GM18858 (cell line): Measurements from ENCODE around the gene MYO7A.

ENCODE experiments used
- ATAC-seq: cut with Tn5 transposase; IDR thresholded peaks from one replicate; pipeline ENCODE4 v1.9.1; 2021; ENCODE audit not compliant: unreplicated experiment

Gene MYO7A

GRCh38 chr11:77182542-77183430 is 54.7 kb downstream of the MYO7A start:
- no peak for ATAC-seq

- ATAC-seq: no peak
Observed at GRCh38 chr11:77183431-77183984, 55.5 kb downstream of the MYO7A start.

GRCh38 chr11:77184136-77184860 is 56.3 kb downstream of the MYO7A start:
- ATAC-seq: no peak

DNA sequence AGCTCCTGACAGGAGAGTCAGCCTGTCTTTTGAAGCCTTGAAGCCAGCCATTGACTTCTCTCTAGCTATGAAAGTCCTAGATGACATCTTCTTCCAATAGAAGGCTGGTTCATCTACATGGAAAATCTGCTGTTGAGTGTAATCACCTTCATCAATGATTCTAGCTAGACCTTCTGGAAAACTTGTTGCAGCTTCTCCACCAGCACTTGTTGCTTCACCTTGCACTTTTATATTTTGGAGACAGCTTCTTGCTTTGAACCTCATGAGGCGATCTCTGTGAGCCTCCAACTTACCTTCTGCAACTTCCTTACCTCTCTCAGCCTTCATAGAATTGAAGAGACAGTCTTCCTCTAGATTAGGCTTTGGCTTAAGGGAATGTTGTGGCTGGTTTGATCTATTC is 58.3 kb downstream of the MYO7A start:
- no peak for ATAC-seq

DNA sequence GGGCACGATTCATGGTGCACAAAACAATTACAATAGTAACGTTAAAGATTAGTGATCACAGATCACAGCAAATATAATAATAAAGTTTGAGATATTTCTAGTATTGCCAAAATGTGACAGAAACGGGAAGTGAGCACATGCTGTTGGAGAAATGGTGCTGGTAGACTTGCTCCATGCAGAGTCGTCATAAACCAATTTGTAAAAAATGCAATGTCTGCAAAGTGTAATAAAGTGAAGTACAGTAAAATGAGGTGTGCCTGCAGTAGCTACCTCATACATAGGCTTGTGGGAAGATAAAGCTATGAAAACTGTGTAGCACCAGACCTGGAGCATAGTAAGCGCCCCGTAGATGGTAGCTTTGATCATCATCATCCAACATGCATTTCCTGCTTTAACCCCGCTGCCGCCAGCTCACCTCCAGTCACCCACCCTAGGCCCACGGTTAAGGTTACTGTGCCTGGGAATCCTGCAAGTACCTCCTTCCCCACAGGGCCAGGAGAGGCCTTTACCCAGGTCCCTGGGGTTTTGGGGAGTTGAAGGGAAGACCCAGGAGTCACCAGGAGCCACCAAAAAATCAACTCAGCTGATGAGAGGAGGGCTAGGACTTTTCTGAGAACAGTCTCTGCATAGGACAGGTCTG is 59.2 kb downstream of the MYO7A start:
- no peak for ATAC-seq

DNA sequence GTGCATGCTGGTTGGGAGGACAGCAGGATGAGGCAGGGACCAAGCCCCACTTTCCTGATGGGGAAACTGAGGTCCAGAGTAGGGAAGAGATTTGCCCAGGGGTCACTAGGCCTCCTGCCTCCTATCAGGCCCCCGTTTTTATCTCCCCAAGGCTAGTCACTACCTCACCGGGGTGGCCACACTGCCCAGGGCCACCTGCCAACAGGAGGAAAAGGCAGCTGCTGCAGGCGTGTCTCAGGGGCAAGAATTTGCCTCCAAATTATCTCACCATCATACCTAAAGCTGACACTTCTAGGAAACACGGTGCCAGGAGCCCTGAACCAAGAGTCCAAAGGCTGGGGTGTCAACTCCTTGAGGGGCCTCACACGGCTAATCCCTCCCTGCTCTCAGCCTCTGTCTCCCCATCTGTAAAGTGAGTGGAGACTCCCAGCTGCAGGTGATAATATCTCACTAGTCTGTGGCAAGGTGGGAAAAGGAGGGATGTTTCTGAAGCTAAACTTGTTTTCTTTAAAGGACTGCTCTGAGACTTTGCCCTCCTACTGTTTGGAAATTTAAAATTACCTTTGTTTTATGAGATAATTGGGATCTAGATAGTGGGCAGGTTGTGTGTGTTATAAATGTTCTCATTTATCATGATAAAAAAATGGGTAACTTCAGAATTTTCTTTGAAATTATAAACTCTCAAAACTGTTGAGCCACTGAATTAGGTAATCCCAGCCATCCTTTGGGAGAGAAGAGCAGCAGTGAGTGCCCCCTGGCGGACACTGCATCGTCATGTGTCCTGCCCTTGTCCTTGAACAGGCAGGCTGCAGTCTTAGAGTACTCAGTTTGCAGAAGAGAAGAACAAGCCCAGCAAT is 60.0 kb downstream of the MYO7A start:
- peak; percentile 47 for ATAC-seq

GRCh38 chr11:77188633-77189491 is 60.8 kb downstream of the MYO7A start:
- no peak for ATAC-seq

GRCh38 chr11:77189588-77190210 is 61.7 kb downstream of the MYO7A start:
- ATAC-seq: no peak

DNA sequence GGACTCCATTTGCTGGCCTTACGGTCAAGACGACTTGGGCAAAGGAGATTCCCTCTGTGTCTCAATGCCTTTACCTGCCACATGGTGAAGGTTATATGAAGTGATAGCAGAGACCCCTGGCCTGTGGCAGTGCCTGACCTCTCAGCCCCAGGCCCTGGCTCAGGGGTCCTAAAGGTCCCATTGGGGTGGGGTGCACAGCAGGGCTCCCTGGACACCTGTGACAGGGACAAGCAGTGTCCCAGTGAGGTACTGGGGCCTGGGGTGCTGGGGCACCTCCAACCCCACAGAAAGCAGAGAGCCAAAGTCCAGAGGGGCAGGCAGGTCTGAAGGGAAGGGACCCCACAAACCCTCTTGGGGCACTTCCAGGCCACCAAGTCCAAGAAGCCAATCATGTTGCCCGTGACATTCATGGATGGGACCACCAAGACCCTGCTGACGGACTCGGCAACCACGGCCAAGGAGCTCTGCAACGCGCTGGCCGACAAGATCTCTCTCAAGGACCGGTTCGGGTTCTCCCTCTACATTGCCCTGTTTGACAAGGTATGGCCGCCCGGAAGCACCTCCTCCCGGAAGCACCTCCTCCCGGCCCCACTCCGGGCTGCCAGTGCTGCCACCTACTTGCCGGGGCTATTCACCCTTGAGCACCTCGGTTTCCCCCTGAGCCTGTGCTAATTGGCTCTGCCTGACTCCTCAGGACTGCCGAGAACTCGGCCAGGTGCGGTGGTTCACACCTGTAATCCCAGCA is 62.5 kb downstream of the MYO7A start:
- ATAC-seq: no peak

DNA sequence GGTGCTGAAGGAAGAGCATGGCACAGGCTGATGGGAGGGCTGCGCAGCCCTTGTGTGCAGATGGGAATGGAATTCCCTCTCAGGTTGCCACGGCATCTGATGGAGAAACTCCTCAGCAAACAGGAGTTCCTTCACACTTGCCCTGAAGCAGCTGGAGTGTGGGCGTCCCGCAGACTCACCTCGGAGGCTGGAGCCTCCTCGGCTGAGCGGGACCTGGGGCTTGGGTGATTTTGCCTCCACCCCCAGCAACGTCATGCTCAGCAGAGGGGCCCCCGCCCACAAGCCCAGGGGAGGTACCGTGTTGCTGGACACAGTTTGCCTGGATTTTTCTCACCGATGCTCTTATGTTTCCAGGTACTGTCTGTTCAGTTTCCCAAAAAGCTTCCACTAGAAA is 63.4 kb downstream of the MYO7A start:
- no peak for ATAC-seq

DNA sequence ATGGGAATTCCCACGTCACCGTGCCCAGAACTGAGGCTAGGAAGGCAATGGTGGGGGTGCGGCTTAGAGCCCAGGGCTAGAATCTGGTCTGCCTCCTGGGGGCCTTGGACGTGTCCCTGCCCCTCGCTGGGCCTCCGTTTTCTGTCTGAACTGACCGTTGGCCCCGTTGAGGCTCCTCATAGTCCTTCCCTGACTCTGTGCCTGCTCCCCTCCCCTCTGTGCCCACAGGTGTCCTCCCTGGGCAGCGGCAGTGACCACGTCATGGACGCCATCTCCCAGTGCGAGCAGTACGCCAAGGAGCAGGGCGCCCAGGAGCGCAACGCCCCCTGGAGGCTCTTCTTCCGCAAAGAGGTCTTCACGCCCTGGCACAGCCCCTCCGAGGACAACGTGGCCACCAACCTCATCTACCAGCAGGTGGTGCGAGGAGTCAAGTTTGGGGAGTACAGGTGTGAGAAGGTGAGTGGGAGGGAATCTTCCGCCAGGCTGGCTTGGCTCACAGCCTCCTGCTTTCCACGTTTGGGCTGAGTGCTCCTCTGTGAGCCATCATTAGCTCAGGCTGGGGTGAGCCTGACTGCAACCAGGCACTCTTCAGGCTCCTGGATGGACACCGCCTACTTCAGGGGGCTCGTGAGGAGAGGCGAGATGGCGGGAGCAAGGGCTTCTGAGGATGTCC is 63.9 kb downstream of the MYO7A start:
- no peak for ATAC-seq

GRCh38 chr11:77193167-77193566 is 65.1 kb downstream of the MYO7A start:
- ATAC-seq: no peak

DNA sequence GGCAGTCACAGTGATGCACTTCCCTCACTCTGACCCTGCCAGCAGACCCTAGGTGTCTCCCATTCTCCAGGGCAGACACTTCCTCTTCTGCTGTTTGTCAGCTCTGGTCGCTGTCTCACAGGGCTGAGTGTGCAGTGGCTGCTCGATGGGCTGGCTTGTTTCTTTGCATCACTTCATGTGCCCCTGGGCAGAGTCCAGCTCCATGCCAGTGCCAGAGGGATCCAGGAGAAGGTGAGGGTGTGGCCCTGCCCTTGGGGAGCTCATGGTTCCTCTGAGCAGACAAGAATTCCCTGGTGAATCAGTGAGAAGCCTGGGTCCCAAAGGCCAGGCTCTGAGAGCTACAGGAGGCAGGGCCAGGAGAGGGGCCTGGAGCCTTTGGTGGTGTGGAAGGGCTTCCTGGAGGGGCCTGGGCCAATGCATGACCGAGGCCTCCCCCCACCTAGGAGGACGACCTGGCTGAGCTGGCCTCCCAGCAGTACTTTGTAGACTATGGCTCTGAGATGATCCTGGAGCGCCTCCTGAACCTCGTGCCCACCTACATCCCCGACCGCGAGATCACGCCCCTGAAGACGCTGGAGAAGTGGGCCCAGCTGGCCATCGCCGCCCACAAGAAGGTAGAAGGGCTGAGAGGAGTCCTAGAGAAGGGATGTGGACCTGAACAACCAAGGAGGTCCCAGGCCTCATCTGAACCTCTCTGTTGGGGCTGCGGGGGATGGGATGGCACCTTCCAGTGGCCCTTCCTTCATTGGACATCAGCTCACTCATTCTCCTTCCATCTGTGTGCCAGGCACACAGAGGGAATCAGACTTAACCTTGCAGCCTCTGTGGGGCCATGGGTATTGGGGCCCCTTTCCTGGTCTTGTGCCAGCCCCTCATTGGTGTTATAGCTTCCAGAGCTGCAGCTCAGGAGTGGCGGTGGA is 66.1 kb downstream of the MYO7A start:
- no peak for ATAC-seq

- no peak for ATAC-seq
Observed at GRCh38 chr11:77195071-77195755, 67.2 kb downstream of the MYO7A start.

- no peak for ATAC-seq
Observed at GRCh38 chr11:77196961-77197360, 68.9 kb downstream of the MYO7A start.

DNA sequence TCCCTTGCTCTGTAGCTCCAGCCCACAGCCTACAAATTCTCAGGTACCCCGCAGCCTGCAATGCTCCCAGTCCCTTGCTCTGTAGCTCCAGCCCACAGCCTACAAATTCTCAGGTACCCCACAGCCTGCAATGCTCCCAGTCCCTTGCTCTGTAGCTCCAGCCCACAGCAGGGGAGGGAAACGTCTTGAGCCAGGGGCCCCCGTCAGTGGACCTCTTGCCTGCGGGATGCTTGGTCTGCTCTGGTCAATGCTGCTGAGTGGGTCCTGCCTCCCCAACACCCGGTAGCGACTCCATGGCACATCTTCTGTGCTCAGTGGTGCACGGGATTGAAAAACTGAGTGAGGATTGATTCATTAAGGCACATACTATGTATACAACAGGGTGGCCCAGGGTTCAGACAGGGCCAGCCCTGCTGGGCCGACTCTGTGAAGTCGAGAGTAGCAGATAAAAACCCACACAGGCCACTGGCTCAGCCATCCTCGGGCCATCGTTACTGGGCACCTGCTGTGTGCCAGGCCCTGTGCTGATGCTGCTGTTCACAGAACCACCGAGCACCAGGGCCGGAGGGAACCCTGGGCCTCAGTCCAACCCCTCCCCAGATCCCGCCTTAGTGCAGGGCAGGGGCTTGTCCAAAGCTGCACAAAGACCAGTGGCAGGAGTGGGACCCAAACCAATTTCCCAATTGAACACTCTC is 69.7 kb downstream of the MYO7A start:
- ATAC-seq: no peak
